ENCODE measurements around the gene PEX5L. TPM values are rescaled to one million over a fixed set of nuclear protein-coding genes. Genes with fewer than 3 reads are reported as not detected.

Gene PEX5L
- total RNA-seq, 2 experiments from 2014 or later, result not detected

GRCh38 chr3:179896507-179896906, 140.2 kb downstream of the PEX5L start:
- H3K27me3 Mint-ChIP-seq, result no peaks in the 10 kb centered on the region
- H3K4me1 Mint-ChIP-seq (ENCODE audit: low read depth), result no peaks in the 10 kb centered on the region
- H3K4me1 ChIP-seq (ENCODE audit: insufficient read depth, low read length), result no peaks in the 10 kb centered on the region
- H3K27me3 ChIP-seq (ENCODE audit: control insufficient read depth in 1 of 2, insufficient read depth in 2 of 2, low read length in 2 of 2), result peaks cover 0 to 4% of the 10 kb centered on the region in 2 experiments
- H3K9me3 Mint-ChIP-seq, result no peaks in the 10 kb centered on the region
- ChIA-PET POLR2A (no interaction called here), CTCF (no interaction called here)
- H3K4me3 ChIP-seq (ENCODE audit: low read length), result no peak overlapping the region
- intact Hi-C loops (cut with DNase I, micrococcal nuclease), result no loop called here
- no peak for DNase-seq
- H3K27ac ChIP-seq (ENCODE audit: low read depth in 1 of 2, low read length in 2 of 2), result no peak overlapping the region
- no peak overlapping the region for H3K4me3 Mint-ChIP-seq
- H3K27ac Mint-ChIP-seq, result no peak overlapping the region
- no peak for ATAC-seq (ENCODE audit: poor library complexity)
- TF ChIP-seq, protein P1, sequence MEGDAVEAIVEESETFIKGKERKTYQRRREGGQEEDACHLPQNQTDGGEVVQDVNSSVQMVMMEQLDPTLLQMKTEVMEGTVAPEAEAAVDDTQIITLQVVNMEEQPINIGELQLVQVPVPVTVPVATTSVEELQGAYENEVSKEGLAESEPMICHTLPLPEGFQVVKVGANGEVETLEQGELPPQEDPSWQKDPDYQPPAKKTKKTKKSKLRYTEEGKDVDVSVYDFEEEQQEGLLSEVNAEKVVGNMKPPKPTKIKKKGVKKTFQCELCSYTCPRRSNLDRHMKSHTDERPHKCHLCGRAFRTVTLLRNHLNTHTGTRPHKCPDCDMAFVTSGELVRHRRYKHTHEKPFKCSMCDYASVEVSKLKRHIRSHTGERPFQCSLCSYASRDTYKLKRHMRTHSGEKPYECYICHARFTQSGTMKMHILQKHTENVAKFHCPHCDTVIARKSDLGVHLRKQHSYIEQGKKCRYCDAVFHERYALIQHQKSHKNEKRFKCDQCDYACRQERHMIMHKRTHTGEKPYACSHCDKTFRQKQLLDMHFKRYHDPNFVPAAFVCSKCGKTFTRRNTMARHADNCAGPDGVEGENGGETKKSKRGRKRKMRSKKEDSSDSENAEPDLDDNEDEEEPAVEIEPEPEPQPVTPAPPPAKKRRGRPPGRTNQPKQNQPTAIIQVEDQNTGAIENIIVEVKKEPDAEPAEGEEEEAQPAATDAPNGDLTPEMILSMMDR (IDR thresholded peaks at IDR 0.05), result no peak
- H3K9me3 ChIP-seq (ENCODE audit: control insufficient read depth in 1 of 2, insufficient read depth in 1 of 2, low read length in 2 of 2), result no peaks in the 10 kb centered on the region
- no peaks in the 10 kb centered on the region for H3K36me3 ChIP-seq (ENCODE audit: insufficient read depth, low read length)
- no peaks in the 10 kb centered on the region for H3K36me3 Mint-ChIP-seq (ENCODE audit: low read depth)

DNA sequence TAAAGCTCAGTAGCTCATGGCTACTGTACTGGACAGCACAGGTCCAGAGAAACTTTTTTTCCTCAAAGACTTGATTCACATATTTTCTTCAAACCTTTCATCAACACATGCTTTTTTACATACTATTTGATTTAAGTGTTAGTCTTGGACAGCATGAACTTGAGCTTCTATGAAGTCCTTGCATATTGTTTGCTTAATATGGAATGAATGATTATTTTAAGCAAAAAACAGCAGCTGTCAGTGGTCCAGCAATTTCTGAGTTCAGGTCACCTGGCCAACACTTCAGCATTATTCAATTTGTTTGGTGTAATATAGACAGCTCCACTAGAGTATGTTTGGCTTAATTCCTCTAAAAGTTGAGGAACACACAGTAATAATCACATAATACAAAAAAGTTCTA, 141.4 kb downstream of the PEX5L start:
- Histone ChIP-seq H3K9me3 (ENCODE audit: control insufficient read depth in 1 of 2, insufficient read depth in 1 of 2, low read length in 2 of 2) (no peaks in the 10 kb centered on the region), H3K4me3 (ENCODE audit: low read length) (no peak overlapping the region), H3K36me3 (ENCODE audit: insufficient read depth, low read length) (no peaks in the 10 kb centered on the region), H3K27me3 (ENCODE audit: control insufficient read depth in 1 of 2, insufficient read depth in 2 of 2, low read length in 2 of 2) (no peaks in the 10 kb centered on the region), H3K4me1 (ENCODE audit: insufficient read depth, low read length) (no peaks in the 10 kb centered on the region), H3K27ac (ENCODE audit: low read depth in 1 of 2, low read length in 2 of 2) (no peak overlapping the region)
- Mint-ChIP-seq H3K4me1 (ENCODE audit: low read depth) (no peaks in the 10 kb centered on the region), H3K9me3 (no peaks in the 10 kb centered on the region), H3K27me3 (no peaks in the 10 kb centered on the region), H3K4me3 (no peak overlapping the region), H3K36me3 (ENCODE audit: low read depth) (no peaks in the 10 kb centered on the region), H3K27ac (no peak overlapping the region)
- TF ChIP-seq, protein P1 (IDR thresholded peaks at IDR 0.05), result no peak
- DNase-seq (no peak), ATAC-seq (ENCODE audit: poor library complexity) (no peak)
- CTCF ChIA-PET, result no interaction called here
- intact Hi-C loops (cut with DNase I, micrococcal nuclease), result no loop called here
- POLR2A ChIA-PET, result no interaction called here

DNA sequence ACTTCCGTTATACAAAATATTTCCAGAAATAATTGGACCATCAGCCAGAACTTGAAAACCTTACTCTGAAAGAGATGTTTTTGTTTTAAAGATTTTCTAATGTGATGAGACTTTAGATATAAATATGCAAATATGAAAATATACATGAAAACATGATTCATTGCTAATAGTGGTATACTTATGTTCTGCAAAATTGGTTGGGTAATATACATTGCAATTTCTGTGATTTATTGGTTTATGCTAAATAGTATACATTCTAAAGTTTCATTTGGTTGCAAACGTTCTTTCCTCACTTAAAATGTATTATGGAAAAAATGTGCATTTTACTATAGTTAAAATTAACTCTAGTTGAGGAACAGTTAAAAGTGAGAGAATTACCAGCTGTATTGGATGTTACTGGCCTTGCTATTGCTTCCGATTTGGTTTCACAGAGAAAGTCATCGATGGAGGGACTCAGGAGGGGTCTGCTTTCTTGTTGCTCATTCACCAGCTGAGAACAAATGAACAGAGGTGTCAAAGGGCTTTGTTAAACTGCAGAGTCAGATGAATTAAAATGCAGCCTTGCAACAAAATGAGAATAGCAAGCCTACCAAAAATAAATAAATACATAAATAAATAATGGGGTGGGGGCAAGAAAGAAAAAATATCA, 149.3 kb downstream of the PEX5L start:
- TF ChIP-seq, protein P1 (IDR thresholded peaks at IDR 0.05), result no peak
- Mint-ChIP-seq H3K27ac (no peak overlapping the region), H3K9me3 (no peaks in the 10 kb centered on the region), H3K36me3 (ENCODE audit: low read depth) (no peaks in the 10 kb centered on the region), H3K27me3 (peaks cover 4% of the 10 kb centered on the region), H3K4me3 (no peak overlapping the region), H3K4me1 (ENCODE audit: low read depth) (no peaks in the 10 kb centered on the region)
- Histone ChIP-seq H3K4me3 (ENCODE audit: low read length) (no peak overlapping the region), H3K27me3 (ENCODE audit: control insufficient read depth in 1 of 2, insufficient read depth in 2 of 2, low read length in 2 of 2) (no peaks in the 10 kb centered on the region), H3K9me3 (ENCODE audit: control insufficient read depth in 1 of 2, insufficient read depth in 1 of 2, low read length in 2 of 2) (no peaks in the 10 kb centered on the region), H3K4me1 (ENCODE audit: insufficient read depth, low read length) (no peaks in the 10 kb centered on the region), H3K36me3 (ENCODE audit: insufficient read depth, low read length) (no peaks in the 10 kb centered on the region), H3K27ac (ENCODE audit: low read depth in 1 of 2, low read length in 2 of 2) (no peak overlapping the region)
- ChIA-PET CTCF (no interaction called here), POLR2A (no interaction called here)
- no peak for ATAC-seq (ENCODE audit: poor library complexity)
- intact Hi-C loops (cut with DNase I, micrococcal nuclease), result no loop called here
- DNase-seq, result no peak

All from CD4-positive, alpha-beta T cell (primary cell).